Skin epidermis (tissue), 12 donors: ENCODE data around the gene TBCK.

Experiments
- H3K27ac ChIP-seq, 21 experiments: fragments of 200-600 bp; sonication (generic) in 11 of 21; one replicate each; pipeline ENCODE4 v1.5.0; 2020; ENCODE audit warnings: mild to moderate bottlenecking in 3 of 21, inconsistent platforms in 2 of 21, moderate library complexity in 2 of 21
- H3K4me3 ChIP-seq, 7 experiments: fragments of 200-600 bp; sonication (generic) in 2 of 7; one replicate each; pipeline ENCODE4 v1.5.0; 2020; ENCODE audit warnings: inconsistent platforms in 2 of 7, mild to moderate bottlenecking in 2 of 7, moderate library complexity in 1 of 7

The TBCK gene

GRCh38 chr4:106315968-106316772 lies at the start of gene TBCK, which contains the start of gene AIMP1:
Gene TBCK, minus strand, starts transcription at chr4:106316209. Its CDS starts 7,249 bp downstream, at chr4:106308960.
Gene AIMP1, plus strand, starts transcription at chr4:106316550. Its CDS starts 8,460 bp downstream, at chr4:106325010.
- H3K4me3 ChIP-seq, result peak within 1 kb of the TSS; percentile 71 to 85 (median 82)
- peak within 1 kb of the TSS; percentile 86 to 99 (median 96) for H3K27ac ChIP-seq

- Histone ChIP-seq H3K4me3 (no peak overlapping the region), H3K27ac (peak overlapping the region in 4 of 21 experiments; percentile 23 to 56 (median 35))
These were observed 49.6 kb upstream of the TBCK start for GRCh38 chr4:106365613-106366012.

- Histone ChIP-seq H3K4me3 (no peak overlapping the region), H3K27ac (no peak overlapping the region)
These were observed 48.3 kb upstream of the TBCK start for GRCh38 chr4:106364282-106364681.

- Histone ChIP-seq H3K27ac (no peak overlapping the region), H3K4me3 (no peak overlapping the region)
These were observed 46.2 kb upstream of the TBCK start for GRCh38 chr4:106362086-106362825.

- no peak overlapping the region for H3K4me3 ChIP-seq
- no peak overlapping the region for H3K27ac ChIP-seq
These were observed 42.9 kb upstream of the TBCK start for GRCh38 chr4:106358899-106359298.

- H3K4me3 ChIP-seq, result peak overlapping the region in 1 of 7 experiments; percentile 7
- no peak overlapping the region for H3K27ac ChIP-seq
These were observed 39.2 kb upstream of the TBCK start for GRCh38 chr4:106355193-106355592.

- Histone ChIP-seq H3K4me3 (no peak overlapping the region), H3K27ac (no peak overlapping the region)
These were observed 37.8 kb upstream of the TBCK start for GRCh38 chr4:106353786-106354185.

GRCh38 chr4:106351016-106351415 lies 35.0 kb upstream of the TBCK start:
- no peak overlapping the region for H3K4me3 ChIP-seq
- H3K27ac ChIP-seq, result no peak overlapping the region

GRCh38 chr4:106347167-106347566 lies 31.2 kb upstream of the TBCK start:
- H3K4me3 ChIP-seq, result no peak overlapping the region

GRCh38 chr4:106344647-106344970 lies 28.6 kb upstream of the TBCK start:
- H3K4me3 ChIP-seq, result no peak overlapping the region

More at GRCh38 chr4:106347167-106347566, 31.2 kb upstream of the TBCK start:
- no peak overlapping the region for H3K27ac ChIP-seq

GRCh38 chr4:106343865-106344646 lies 28.0 kb upstream of the TBCK start:
- Histone ChIP-seq H3K4me3 (no peak overlapping the region), H3K27ac (no peak overlapping the region)

More at GRCh38 chr4:106344647-106344970, 28.6 kb upstream of the TBCK start:
- H3K27ac ChIP-seq, result no peak overlapping the region

- Histone ChIP-seq H3K27ac (no peak overlapping the region), H3K4me3 (no peak overlapping the region)
These were observed 24.8 kb upstream of the TBCK start for GRCh38 chr4:106340774-106341173.

GRCh38 chr4:106339431-106339830 lies 23.4 kb upstream of the TBCK start:
- Histone ChIP-seq H3K27ac (no peak overlapping the region), H3K4me3 (no peak overlapping the region)

- Histone ChIP-seq H3K4me3 (no peak overlapping the region), H3K27ac (no peak overlapping the region)
These were observed 22.7 kb upstream of the TBCK start for GRCh38 chr4:106338671-106339070.

- H3K4me3 ChIP-seq, result no peak overlapping the region
- H3K27ac ChIP-seq, result no peak overlapping the region
These were observed 21.9 kb upstream of the TBCK start for GRCh38 chr4:106337916-106338315.

- no peak overlapping the region for H3K4me3 ChIP-seq
- no peak overlapping the region for H3K27ac ChIP-seq
These were observed 20.6 kb upstream of the TBCK start for GRCh38 chr4:106336618-106337017.

- no peak overlapping the region for H3K27ac ChIP-seq
- H3K4me3 ChIP-seq, result no peak overlapping the region
These were observed 18.9 kb upstream of the TBCK start for GRCh38 chr4:106334741-106335470.

- H3K27ac ChIP-seq, result no peak overlapping the region
- no peak overlapping the region for H3K4me3 ChIP-seq
These were observed 17.2 kb upstream of the TBCK start for GRCh38 chr4:106333186-106333585.

- H3K4me3 ChIP-seq, result no peak overlapping the region
These were observed 13.1 kb upstream of the TBCK start for GRCh38 chr4:106329041-106329618.

More at GRCh38 chr4:106329041-106329618, 13.1 kb upstream of the TBCK start:
- H3K27ac ChIP-seq, result no peak overlapping the region
